KOPT-K1 (cell line): ENCODE measurements around the gene BEND5.

Experiments
- H3K27ac ChIP-seq: fragments of 200-600 bp; sonication (generic); 2 replicates; pipeline ENCODE4 v1.5.1; 2016; ENCODE audit warnings: antibody characterized with exemption, mild to moderate bottlenecking, low read depth, low read length; ENCODE audit not compliant: poor library complexity, severe bottlenecking
- H3K36me3 ChIP-seq: fragments of 200-600 bp; sonication (generic); 2 replicates; pipeline ENCODE4 v1.5.1; 2017; ENCODE audit warnings: antibody characterized with exemption, mild to moderate bottlenecking, low read length, moderate library complexity; ENCODE audit not compliant: insufficient read depth
- H3K9me3 ChIP-seq: fragments of 200-600 bp; sonication (generic); 2 replicates; pipeline ENCODE4 v1.5.1; 2017; ENCODE audit warnings: antibody characterized with exemption, low read length, mild to moderate bottlenecking; ENCODE audit not compliant: insufficient read depth, poor library complexity, severe bottlenecking

Gene BEND5

GRCh38 chr1:48718116-48718630, 58.5 kb downstream of the BEND5 start:
- no peak overlapping the region for H3K27ac ChIP-seq
- no peaks in the 10 kb centered on the region for H3K9me3 ChIP-seq
- no peaks in the 10 kb centered on the region for H3K36me3 ChIP-seq

GRCh38 chr1:48717082-48717481, 59.6 kb downstream of the BEND5 start:
- H3K27ac ChIP-seq: no peak overlapping the region
- no peaks in the 10 kb centered on the region for H3K9me3 ChIP-seq
- no peaks in the 10 kb centered on the region for H3K36me3 ChIP-seq

GRCh38 chr1:48715921-48716320, 60.8 kb downstream of the BEND5 start:
- no peaks in the 10 kb centered on the region for H3K9me3 ChIP-seq
- H3K27ac ChIP-seq: no peak overlapping the region
- no peaks in the 10 kb centered on the region for H3K36me3 ChIP-seq

- no peak overlapping the region for H3K27ac ChIP-seq
- no peaks in the 10 kb centered on the region for H3K36me3 ChIP-seq
- no peaks in the 10 kb centered on the region for H3K9me3 ChIP-seq
These were observed 65.8 kb downstream of the BEND5 start for GRCh38 chr1:48710915-48711314.

GRCh38 chr1:48710318-48710717, 66.4 kb downstream of the BEND5 start:
- Histone ChIP-seq H3K9me3 (no peaks in the 10 kb centered on the region), H3K27ac (no peak overlapping the region), H3K36me3 (no peaks in the 10 kb centered on the region)

- Histone ChIP-seq H3K27ac (no peak overlapping the region), H3K9me3 (no peaks in the 10 kb centered on the region), H3K36me3 (no peaks in the 10 kb centered on the region)
These were observed 72.0 kb downstream of the BEND5 start for GRCh38 chr1:48704736-48705135.

GRCh38 chr1:48701445-48701844, 75.2 kb downstream of the BEND5 start:
- Histone ChIP-seq H3K9me3 (no peaks in the 10 kb centered on the region), H3K27ac (no peak overlapping the region), H3K36me3 (no peaks in the 10 kb centered on the region)

- H3K36me3 ChIP-seq: no peaks in the 10 kb centered on the region
- H3K9me3 ChIP-seq: no peaks in the 10 kb centered on the region
- H3K27ac ChIP-seq: no peak overlapping the region
These were observed 79.5 kb downstream of the BEND5 start for GRCh38 chr1:48697066-48697707.

GRCh38 chr1:48695161-48695560, 81.5 kb downstream of the BEND5 start:
- no peaks in the 10 kb centered on the region for H3K36me3 ChIP-seq
- no peak overlapping the region for H3K27ac ChIP-seq
- H3K9me3 ChIP-seq: no peaks in the 10 kb centered on the region

- Histone ChIP-seq H3K9me3 (no peaks in the 10 kb centered on the region), H3K36me3 (no peaks in the 10 kb centered on the region), H3K27ac (no peak overlapping the region)
These were observed 82.9 kb downstream of the BEND5 start for GRCh38 chr1:48693674-48694320.

- Histone ChIP-seq H3K9me3 (no peaks in the 10 kb centered on the region), H3K27ac (no peak overlapping the region)
These were observed 83.5 kb downstream of the BEND5 start for GRCh38 chr1:48693180-48693579.

GRCh38 chr1:48692235-48692634, 84.5 kb downstream of the BEND5 start:
- H3K27ac ChIP-seq: no peak overlapping the region
- H3K36me3 ChIP-seq: no peaks in the 10 kb centered on the region
- no peaks in the 10 kb centered on the region for H3K9me3 ChIP-seq

More at GRCh38 chr1:48693180-48693579, 83.5 kb downstream of the BEND5 start:
- H3K36me3 ChIP-seq: no peaks in the 10 kb centered on the region

GRCh38 chr1:48691429-48692001, 85.2 kb downstream of the BEND5 start:
- no peaks in the 10 kb centered on the region for H3K9me3 ChIP-seq
- H3K27ac ChIP-seq: no peak overlapping the region
- no peaks in the 10 kb centered on the region for H3K36me3 ChIP-seq

- Histone ChIP-seq H3K27ac (no peak overlapping the region), H3K9me3 (no peaks in the 10 kb centered on the region), H3K36me3 (no peaks in the 10 kb centered on the region)
These were observed 88.5 kb downstream of the BEND5 start for GRCh38 chr1:48688102-48688760.

- no peak overlapping the region for H3K27ac ChIP-seq
- H3K9me3 ChIP-seq: no peaks in the 10 kb centered on the region
- H3K36me3 ChIP-seq: no peaks in the 10 kb centered on the region
These were observed 89.2 kb downstream of the BEND5 start for GRCh38 chr1:48687282-48688045.
